Lower leg skin (tissue), 3 donors: ENCODE data around the gene ASF1A.

Source experiments
- CTCF ChIP-seq, 3 donors: fragments of 450-650 bp; IDR thresholded peaks; one replicate each; pipeline ENCODE4 v1.5.1; 2016; ENCODE audit warnings: antibody characterized with exemption in 3 of 3, mild to moderate bottlenecking in 3 of 3, moderate library complexity in 2 of 3
- POLR2A ChIP-seq, 2 donors: fragments of 450-650 bp; IDR thresholded peaks; one replicate each; pipeline ENCODE4 v1.6.1; 2016 to 2017; ENCODE audit warnings: antibody characterized with exemption in 2 of 2, mild to moderate bottlenecking in 1 of 2, moderate library complexity in 1 of 2

- no peak for TF ChIP-seq CTCF (IDR thresholded peaks at IDR 0.05)
- TF ChIP-seq POLR2A (IDR thresholded peaks at IDR 0.05), result no peak
Observed at GRCh38 chr6:118853408-118853807, 40.5 kb upstream of the ASF1A start.
